Neural cell (in vitro differentiated cells): ENCODE results near the gene COP1. TPM values are rescaled to one million over a fixed set of nuclear protein-coding genes. Genes with fewer than 3 reads are reported as not detected.

Experiments used
- H2AFZ ChIP-seq: fragments of 200-600, 300-800 bp; sonication (generic), shearing (Covaris generic); 2 replicates; pipeline ENCODE4 v1.6.0; 2014; ENCODE audit warnings: low read depth, mild to moderate bottlenecking, antibody characterized with exemption, low read length, moderate library complexity
- H3F3A ChIP-seq: fragments of 200-600 bp; shearing (Covaris generic); 2 replicates; pipeline ENCODE4 v1.6.1; 2016; ENCODE audit warnings: mild to moderate bottlenecking, moderate library complexity, mixed read lengths, antibody characterized with exemption, low read length; ENCODE audit not compliant: insufficient read depth, poor library complexity, severe bottlenecking
- H3K27ac ChIP-seq: fragments of 200-600, 300-800 bp; sonication (generic), shearing (Covaris generic); 2 replicates; pipeline ENCODE4 v1.5.1; 2014; ENCODE audit warnings: mild to moderate bottlenecking, low read length, moderate library complexity
- H3K27me3 ChIP-seq: fragments of 300-800, 200-600 bp; sonication (generic), shearing (Covaris generic); 2 replicates; pipeline ENCODE4 v1.6.0; 2014; ENCODE audit warnings: mild to moderate bottlenecking, low read depth, low read length, moderate library complexity; ENCODE audit not compliant: insufficient read depth
- H3K36me3 ChIP-seq: fragments of 300-800, 200-600 bp; sonication (generic), shearing (Covaris generic); 2 replicates; pipeline ENCODE4 v1.5.1; 2014; ENCODE audit warnings: mild to moderate bottlenecking, antibody characterized with exemption, low read length, moderate library complexity; ENCODE audit not compliant: insufficient read depth
- H3K4me2 ChIP-seq: fragments of 300-800, 200-600 bp; sonication (generic), shearing (Covaris generic); 2 replicates; pipeline ENCODE4 v1.6.0; 2014; ENCODE audit warnings: mild to moderate bottlenecking, low read length
- H3K4me3 ChIP-seq: fragments of 300-800, 200-600 bp; sonication (generic), shearing (Covaris generic); 2 replicates; pipeline ENCODE4 v1.5.1; 2014; ENCODE audit warnings: mild to moderate bottlenecking, low read length, moderate library complexity
- H3K79me2 ChIP-seq: fragments of 200-600 bp; shearing (Covaris generic); replicated peaks from 2 replicates; pipeline ENCODE4 v1.6.0; 2014; ENCODE audit warnings: mild to moderate bottlenecking, low read length, moderate library complexity; ENCODE audit not compliant: insufficient read depth
- H3K9ac ChIP-seq: fragments of 300-800, 200-600 bp; sonication (generic), shearing (Covaris generic); 2 replicates; pipeline ENCODE4 v1.6.1; 2016; ENCODE audit warnings: mild to moderate bottlenecking, low read length, mixed read lengths
- H3K9me2 ChIP-seq: fragments of 200-600 bp; shearing (Covaris generic); 2 replicates; pipeline ENCODE4 v1.6.1; 2016; ENCODE audit warnings: mild to moderate bottlenecking, low read length, mixed read lengths; ENCODE audit not compliant: insufficient read depth
- H3K9me3 ChIP-seq: fragments of 200-600, 300-800 bp; sonication (generic), shearing (Covaris generic); 2 replicates; pipeline ENCODE4 v1.6.1; 2016; ENCODE audit warnings: mild to moderate bottlenecking, mixed run types, low read length, moderate library complexity, mixed read lengths
- H4K20me1 ChIP-seq: fragments of 200-600 bp; shearing (Covaris generic); 2 replicates; pipeline ENCODE4 v1.6.1; 2016; ENCODE audit warnings: mild to moderate bottlenecking, mixed run types; ENCODE audit not compliant: insufficient read depth
- EP300 ChIP-seq: fragments of 450-650 bp; conservative IDR thresholded peaks from 2 replicates; pipeline ENCODE4 v1.6.1; 2014; ENCODE audit warnings: antibody characterized with exemption, mild to moderate bottlenecking, moderate library complexity; ENCODE audit not compliant: poor library complexity, severe bottlenecking
- EZH2 ChIP-seq: fragments of 200-600, 300-800 bp; shearing (Covaris generic), sonication (generic); IDR thresholded peaks from 2 replicates; pipeline ENCODE4 v1.6.1; 2014; ENCODE audit warnings: antibody characterized with exemption, low read length, borderline replicate concordance, mild to moderate bottlenecking; ENCODE audit not compliant: insufficient read depth, poor library complexity, severe bottlenecking
- MXI1 ChIP-seq: fragments of 450-650 bp; conservative IDR thresholded peaks from 2 replicates; pipeline ENCODE4 v1.6.1; 2014; ENCODE audit warnings: antibody characterized with exemption, mild to moderate bottlenecking; ENCODE audit not compliant: poor library complexity, severe bottlenecking
- POLR2AphosphoS5 ChIP-seq: IDR thresholded peaks from 2 replicates; pipeline ENCODE4 v1.6.1; 2012
- RAD21 ChIP-seq: fragments of 450-650 bp; conservative IDR thresholded peaks from 2 replicates; pipeline ENCODE4 v1.6.1; 2014; ENCODE audit warnings: antibody characterized with exemption, mild to moderate bottlenecking, moderate library complexity
- SMC3 ChIP-seq: fragments of 450-650 bp; conservative IDR thresholded peaks from 2 replicates; pipeline ENCODE4 v1.6.1; 2014; ENCODE audit warnings: antibody characterized with exemption, mild to moderate bottlenecking, moderate library complexity; ENCODE audit not compliant: poor library complexity
- TAF1 ChIP-seq: IDR thresholded peaks from 2 replicates; pipeline ENCODE4 v1.6.1; 2012; ENCODE audit warnings: low read depth
- polyA plus RNA-seq: library from polyadenylated mRNA; depleted of rRNA; stranded (reverse); fragments of >200 nt; gene quantifications from 2 replicates; pipeline ENCODE4 v1.2.3, GENCODE V29; 2014
- TF ChIP-seq, protein P1 (sequence below): IDR thresholded peaks from 2 replicates; pipeline ENCODE4 v1.6.1; 2012; ENCODE audit warnings: borderline replicate concordance
- TF ChIP-seq, protein P2 (sequence below): fragments of 450-650 bp; IDR thresholded peaks from 2 replicates; pipeline ENCODE4 v1.5.1; 2014; ENCODE audit warnings: antibody characterized with exemption, mild to moderate bottlenecking, moderate library complexity; ENCODE audit not compliant: poor library complexity, severe bottlenecking

The COP1 gene
- polyA plus RNA-seq, 1 donor from 2014 or later = 72.3 TPM

DNA sequence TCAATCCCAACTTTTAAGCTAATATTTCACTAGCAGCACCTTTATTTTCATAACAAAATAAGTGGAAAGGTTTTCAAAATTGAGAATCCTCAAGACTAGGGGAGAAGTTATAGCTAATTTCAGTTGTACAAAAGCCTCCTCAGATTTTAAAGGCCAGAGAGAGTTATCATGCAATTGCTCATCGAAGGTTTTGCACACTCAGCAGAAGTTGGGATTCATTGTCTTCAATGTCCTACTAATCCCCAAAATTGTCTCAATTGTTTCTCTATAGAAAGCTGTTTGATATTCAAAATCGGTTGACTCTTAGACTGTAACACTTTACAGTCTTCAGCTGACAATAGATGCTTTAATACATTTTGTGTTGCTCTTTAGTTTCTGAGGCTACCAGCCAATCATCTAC is 293.0 kb downstream of the COP1 start:
- H3K9me3 ChIP-seq = no peaks in the 10 kb centered on the region
- no peaks in the 10 kb centered on the region for H3F3A ChIP-seq
- H3K4me2 ChIP-seq = no peak overlapping the region
- peaks cover 5% of the 10 kb centered on the region for H3K36me3 ChIP-seq
- H3K27ac ChIP-seq = no peak overlapping the region
- H4K20me1 ChIP-seq = no peaks in the 10 kb centered on the region
- no peaks in the 10 kb centered on the region for H3K79me2 ChIP-seq
- TF ChIP-seq SMC3 (no peak), EZH2 (no peak), MXI1 (no peak), POLR2AphosphoS5 (no peak), TAF1 (no peak), EP300 (no peak), RAD21 (no peak)
- TF ChIP-seq, protein P1, sequence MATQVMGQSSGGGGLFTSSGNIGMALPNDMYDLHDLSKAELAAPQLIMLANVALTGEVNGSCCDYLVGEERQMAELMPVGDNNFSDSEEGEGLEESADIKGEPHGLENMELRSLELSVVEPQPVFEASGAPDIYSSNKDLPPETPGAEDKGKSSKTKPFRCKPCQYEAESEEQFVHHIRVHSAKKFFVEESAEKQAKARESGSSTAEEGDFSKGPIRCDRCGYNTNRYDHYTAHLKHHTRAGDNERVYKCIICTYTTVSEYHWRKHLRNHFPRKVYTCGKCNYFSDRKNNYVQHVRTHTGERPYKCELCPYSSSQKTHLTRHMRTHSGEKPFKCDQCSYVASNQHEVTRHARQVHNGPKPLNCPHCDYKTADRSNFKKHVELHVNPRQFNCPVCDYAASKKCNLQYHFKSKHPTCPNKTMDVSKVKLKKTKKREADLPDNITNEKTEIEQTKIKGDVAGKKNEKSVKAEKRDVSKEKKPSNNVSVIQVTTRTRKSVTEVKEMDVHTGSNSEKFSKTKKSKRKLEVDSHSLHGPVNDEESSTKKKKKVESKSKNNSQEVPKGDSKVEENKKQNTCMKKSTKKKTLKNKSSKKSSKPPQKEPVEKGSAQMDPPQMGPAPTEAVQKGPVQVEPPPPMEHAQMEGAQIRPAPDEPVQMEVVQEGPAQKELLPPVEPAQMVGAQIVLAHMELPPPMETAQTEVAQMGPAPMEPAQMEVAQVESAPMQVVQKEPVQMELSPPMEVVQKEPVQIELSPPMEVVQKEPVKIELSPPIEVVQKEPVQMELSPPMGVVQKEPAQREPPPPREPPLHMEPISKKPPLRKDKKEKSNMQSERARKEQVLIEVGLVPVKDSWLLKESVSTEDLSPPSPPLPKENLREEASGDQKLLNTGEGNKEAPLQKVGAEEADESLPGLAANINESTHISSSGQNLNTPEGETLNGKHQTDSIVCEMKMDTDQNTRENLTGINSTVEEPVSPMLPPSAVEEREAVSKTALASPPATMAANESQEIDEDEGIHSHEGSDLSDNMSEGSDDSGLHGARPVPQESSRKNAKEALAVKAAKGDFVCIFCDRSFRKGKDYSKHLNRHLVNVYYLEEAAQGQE = no peak
- TF ChIP-seq, protein P2, sequence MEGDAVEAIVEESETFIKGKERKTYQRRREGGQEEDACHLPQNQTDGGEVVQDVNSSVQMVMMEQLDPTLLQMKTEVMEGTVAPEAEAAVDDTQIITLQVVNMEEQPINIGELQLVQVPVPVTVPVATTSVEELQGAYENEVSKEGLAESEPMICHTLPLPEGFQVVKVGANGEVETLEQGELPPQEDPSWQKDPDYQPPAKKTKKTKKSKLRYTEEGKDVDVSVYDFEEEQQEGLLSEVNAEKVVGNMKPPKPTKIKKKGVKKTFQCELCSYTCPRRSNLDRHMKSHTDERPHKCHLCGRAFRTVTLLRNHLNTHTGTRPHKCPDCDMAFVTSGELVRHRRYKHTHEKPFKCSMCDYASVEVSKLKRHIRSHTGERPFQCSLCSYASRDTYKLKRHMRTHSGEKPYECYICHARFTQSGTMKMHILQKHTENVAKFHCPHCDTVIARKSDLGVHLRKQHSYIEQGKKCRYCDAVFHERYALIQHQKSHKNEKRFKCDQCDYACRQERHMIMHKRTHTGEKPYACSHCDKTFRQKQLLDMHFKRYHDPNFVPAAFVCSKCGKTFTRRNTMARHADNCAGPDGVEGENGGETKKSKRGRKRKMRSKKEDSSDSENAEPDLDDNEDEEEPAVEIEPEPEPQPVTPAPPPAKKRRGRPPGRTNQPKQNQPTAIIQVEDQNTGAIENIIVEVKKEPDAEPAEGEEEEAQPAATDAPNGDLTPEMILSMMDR = no peak
- H2AFZ ChIP-seq = no peak overlapping the region
- H3K9ac ChIP-seq = no peak overlapping the region
- H3K27me3 ChIP-seq = no peaks in the 10 kb centered on the region
- H3K4me3 ChIP-seq = no peak overlapping the region
- no peaks in the 10 kb centered on the region for H3K9me2 ChIP-seq

DNA sequence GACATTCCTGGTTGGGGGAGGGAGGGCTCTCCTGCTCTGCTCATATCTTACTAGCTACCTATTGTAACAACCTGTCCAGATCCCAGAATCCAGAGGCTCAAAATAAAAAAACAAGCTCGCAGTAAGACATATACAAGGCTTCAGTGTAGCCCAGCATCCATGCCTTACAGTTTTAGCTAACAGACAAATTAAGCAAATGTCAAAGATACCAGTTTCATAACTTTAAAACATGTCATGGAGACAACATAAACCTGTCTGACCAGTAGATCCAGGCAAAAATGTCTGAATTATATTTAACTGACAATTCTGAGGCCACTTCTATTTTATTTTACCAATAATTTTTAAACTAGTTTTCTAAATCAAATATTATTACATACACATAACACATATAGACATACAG is 295.9 kb downstream of the COP1 start:
- Histone ChIP-seq H4K20me1 (no peaks in the 10 kb centered on the region), H3K4me2 (no peak overlapping the region), H3K4me3 (no peak overlapping the region), H3K79me2 (no peaks in the 10 kb centered on the region), H3K9ac (no peak overlapping the region), H3F3A (no peaks in the 10 kb centered on the region), H2AFZ (no peak overlapping the region), H3K27ac (no peak overlapping the region), H3K36me3 (peaks cover 5% of the 10 kb centered on the region), H3K27me3 (no peaks in the 10 kb centered on the region), H3K9me3 (no peaks in the 10 kb centered on the region), H3K9me2 (no peaks in the 10 kb centered on the region)
- no peak for TF ChIP-seq RAD21
- TF ChIP-seq POLR2AphosphoS5 = no peak
- TF ChIP-seq, protein P2 = no peak
- TF ChIP-seq MXI1 = no peak
- no peak for TF ChIP-seq EP300
- no peak for TF ChIP-seq EZH2
- no peak for TF ChIP-seq TAF1
- no peak for TF ChIP-seq SMC3
- TF ChIP-seq, protein P1 = no peak
